ENCODE measurements around the gene MTSS2. TPM values are rescaled to one million over a fixed set of nuclear protein-coding genes. Genes with fewer than 3 reads are reported as not detected.

MTSS2 gene
- total and polyA plus RNA-seq, 2 experiments from 2014 or later = 1.6 to 19.6 TPM

GRCh38 chr16:70710422-70711210 lies 24.8 kb upstream of the MTSS2 start:
- no peak overlapping the region for H3K4me3 ChIP-seq
- no peaks in the 10 kb centered on the region for H3K36me3 Mint-ChIP-seq (ENCODE audit: low read depth)
- no peak for ATAC-seq
- TF ChIP-seq NANOG (IDR thresholded peaks at IDR 0.05; ENCODE audit: borderline replicate concordance) (no peak), ZNF331 (CRISPR knock-in tag; IDR thresholded peaks at IDR 0.05; ENCODE audit: low read depth) (no peak), EZH2phosphoT487 (IDR thresholded peaks at IDR 0.05; ENCODE audit: unreplicated experiment) (no peak), ZNF114 (CRISPR knock-in tag; IDR thresholded peaks at IDR 0.05) (no peak)
- H2AFZ ChIP-seq = no peak overlapping the region
- no peaks in the 10 kb centered on the region for H3K79me2 ChIP-seq (replicated peaks; ENCODE audit: insufficient read depth)
- H3K27me3 Mint-ChIP-seq (ENCODE audit: insufficient read depth, low read depth, poor library complexity) = peaks cover 17% of the 10 kb centered on the region
- H3K9me3 Mint-ChIP-seq = no peaks in the 10 kb centered on the region; the same call in 2 of the 3 replicates
- H3K9me2 ChIP-seq (ENCODE audit: insufficient read depth) = no peaks in the 10 kb centered on the region
- peaks cover 33% of the 10 kb centered on the region for H3K4me1 ChIP-seq (ENCODE audit: insufficient read depth)
- H3F3A ChIP-seq (replicated peaks; ENCODE audit: low read depth) = peaks cover 6% of the 10 kb centered on the region; the same call in 1 of the 2 replicates
- no peak overlapping the region for H3K4me2 ChIP-seq
- no peaks in the 10 kb centered on the region for H4K20me1 ChIP-seq (replicated peaks; ENCODE audit: insufficient read depth)
- H3K27ac Mint-ChIP-seq = no peak overlapping the region
- peaks cover 68% of the 10 kb centered on the region for H3K4me1 Mint-ChIP-seq
- H3K27ac ChIP-seq (ENCODE audit: low read depth) = no peak overlapping the region; the same call in 1 of the 2 replicates
- H3K4me3 Mint-ChIP-seq = no peak overlapping the region
- H3K36me3 ChIP-seq (ENCODE audit: insufficient read depth) = no peaks in the 10 kb centered on the region
- no peaks in the 10 kb centered on the region for H3K27me3 ChIP-seq (ENCODE audit: insufficient read depth)
- DNase-seq (ENCODE audit: low spot score) = no peak

GRCh38 chr16:70709942-70710341 lies 24.1 kb upstream of the MTSS2 start:
- H3K79me2 ChIP-seq (replicated peaks; ENCODE audit: insufficient read depth) = no peaks in the 10 kb centered on the region
- DNase-seq (ENCODE audit: low spot score) (no peak), ATAC-seq (no peak)
- no peak overlapping the region for H2AFZ ChIP-seq
- no peak for TF ChIP-seq ZNF462 (CRISPR knock-in tag; IDR thresholded peaks at IDR 0.05)
- no peak for TF ChIP-seq NANOG (IDR thresholded peaks at IDR 0.05; ENCODE audit: borderline replicate concordance)
- TF ChIP-seq CREB1 (CRISPR knock-in tag; IDR thresholded peaks at IDR 0.05; ENCODE audit: low read depth) = no peak
- TF ChIP-seq CTCF (conservative IDR thresholded peaks at IDR 0.05; ENCODE audit: low read depth in 2 of 2) = no peak
- TF ChIP-seq ZNF114 (CRISPR knock-in tag; IDR thresholded peaks at IDR 0.05) = no peak
- no peak for TF ChIP-seq STAT1 (IDR thresholded peaks at IDR 0.05; ENCODE audit: unreplicated experiment)
- TF ChIP-seq ETS1 (IDR thresholded peaks at IDR 0.05) = no peak
- TF ChIP-seq JUNB (IDR thresholded peaks at IDR 0.05; ENCODE audit: unreplicated experiment) = no peak
- TF ChIP-seq EZH2 (IDR thresholded peaks at IDR 0.05; ENCODE audit: low read depth, unreplicated experiment) = no peak
- peaks cover 26% of the 10 kb centered on the region for H3K4me1 ChIP-seq (ENCODE audit: insufficient read depth)
- H3K27ac Mint-ChIP-seq = no peak overlapping the region
- no peaks in the 10 kb centered on the region for H3K36me3 ChIP-seq (ENCODE audit: insufficient read depth)
- peaks cover 61% of the 10 kb centered on the region for H3K4me1 Mint-ChIP-seq
- H3K4me2 ChIP-seq = no peak overlapping the region
- H3F3A ChIP-seq (replicated peaks; ENCODE audit: low read depth) = peaks cover 6% of the 10 kb centered on the region; the same call in 1 of the 2 replicates
- H3K9me3 Mint-ChIP-seq = no peaks in the 10 kb centered on the region; the same call in 2 of the 3 replicates
- H3K4me3 Mint-ChIP-seq = no peak overlapping the region
- no peaks in the 10 kb centered on the region for H3K27me3 ChIP-seq (ENCODE audit: insufficient read depth)
- H4K20me1 ChIP-seq (replicated peaks; ENCODE audit: insufficient read depth) = no peaks in the 10 kb centered on the region
- H3K27me3 Mint-ChIP-seq (ENCODE audit: insufficient read depth, low read depth, poor library complexity) = peaks cover 20% of the 10 kb centered on the region
- no peak overlapping the region; the same call in 1 of the 2 replicates for H3K27ac ChIP-seq (ENCODE audit: low read depth)
- H3K9me2 ChIP-seq (ENCODE audit: insufficient read depth) = no peaks in the 10 kb centered on the region
- no peak overlapping the region for H3K4me3 ChIP-seq
- no peaks in the 10 kb centered on the region for H3K36me3 Mint-ChIP-seq (ENCODE audit: low read depth)

Measured in GM23338 (cell line).